HK-2 (cell line): ENCODE results near the gene COL6A3.

Experiments
- DNase-seq: peaks from one replicate; pipeline ENCODE4 v3.0.0-alpha.2; 2018; ENCODE audit not compliant: unreplicated experiment

The COL6A3 gene

DNA sequence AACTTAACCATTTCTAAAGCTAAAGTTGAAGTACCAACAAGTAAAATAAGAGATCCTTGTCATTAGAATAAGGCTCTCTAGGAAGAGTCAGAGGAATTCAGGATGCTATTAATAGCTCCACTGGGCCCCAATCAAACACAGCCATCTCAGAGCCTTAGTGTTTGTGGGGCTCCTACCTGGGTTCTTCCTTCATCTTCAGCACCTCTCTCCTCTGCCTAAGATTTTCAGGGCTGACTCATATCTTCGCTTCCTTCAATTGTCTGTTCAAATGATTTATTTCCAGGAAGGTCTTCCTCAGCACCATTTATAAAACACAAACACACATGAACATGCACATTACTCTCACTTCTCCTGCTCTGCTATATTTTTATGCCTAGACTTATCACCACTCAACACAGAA is 119.5 kb downstream of the COL6A3 start:
- DNase-seq = no peak

DNA sequence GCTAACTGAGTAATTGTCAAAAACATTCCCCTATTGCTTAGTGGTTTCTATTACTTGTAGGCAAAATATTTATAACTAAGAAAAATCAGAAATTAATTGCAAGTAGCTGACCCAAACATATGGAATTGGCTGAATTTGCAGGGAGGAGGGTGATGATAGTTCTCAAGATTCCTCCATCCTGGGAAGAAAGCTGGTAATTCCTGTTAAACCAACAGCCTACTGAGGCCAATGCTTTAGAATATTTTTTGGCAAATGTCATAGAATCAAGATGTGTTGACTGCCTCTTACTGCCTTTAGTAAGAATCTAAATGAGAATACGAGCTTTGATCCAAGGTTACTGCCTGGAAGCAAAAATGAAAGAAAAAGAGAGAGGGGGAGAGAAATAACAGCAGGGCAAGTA is 120.0 kb downstream of the COL6A3 start:
- no peak for DNase-seq

DNA sequence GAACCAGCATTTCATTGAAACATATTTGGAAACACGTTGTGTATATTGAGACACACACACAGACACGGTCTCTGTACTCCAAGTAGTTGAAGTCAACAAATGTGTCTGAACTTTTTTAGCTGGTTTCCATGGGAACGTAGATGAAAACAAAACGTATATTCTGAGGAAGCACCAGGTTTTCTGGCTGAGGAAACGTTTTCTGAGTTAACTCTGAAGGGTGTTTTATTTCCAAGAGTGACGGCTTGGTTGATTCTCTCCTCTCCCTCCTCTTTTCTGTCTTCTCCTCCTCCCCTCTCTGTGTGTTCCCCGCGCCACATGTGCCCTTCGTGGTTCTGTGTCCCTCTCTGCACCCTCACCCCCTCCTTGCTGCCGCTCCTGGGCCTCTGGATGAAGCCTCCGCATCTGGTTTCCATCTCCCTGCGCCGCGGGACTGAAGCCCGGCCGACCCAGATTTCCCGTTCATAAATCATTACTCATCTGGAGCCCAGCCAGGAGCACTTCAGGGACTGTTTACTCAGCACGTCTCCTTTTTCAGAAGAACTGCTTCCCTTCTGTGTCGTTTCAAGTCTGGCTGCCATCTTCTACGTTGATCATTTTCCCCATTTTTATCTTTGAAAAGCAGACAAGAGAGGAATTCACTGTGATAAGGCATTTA is 122.7 kb downstream of the COL6A3 start:
- DNase-seq = peak; percentile 82

DNA sequence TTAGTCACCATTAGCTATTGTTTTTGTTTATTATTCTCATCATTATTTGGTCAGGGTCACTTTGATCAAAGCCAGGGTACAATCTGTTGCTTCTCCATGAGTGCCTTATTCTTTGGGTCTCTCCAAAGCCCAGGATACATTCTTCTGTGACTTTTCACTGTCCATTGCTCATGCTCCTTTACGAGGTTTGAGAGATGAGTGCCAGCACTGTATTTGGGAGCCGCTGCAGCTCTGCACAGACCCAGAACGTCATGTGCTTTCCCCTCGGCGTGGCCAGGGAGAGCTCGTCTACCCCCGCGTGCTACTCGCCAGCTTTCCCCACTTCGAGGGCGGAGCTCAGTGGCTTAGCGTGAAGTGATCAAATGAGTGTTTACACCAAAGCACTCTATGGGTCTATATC is 123.7 kb downstream of the COL6A3 start:
- DNase-seq = no peak

DNA sequence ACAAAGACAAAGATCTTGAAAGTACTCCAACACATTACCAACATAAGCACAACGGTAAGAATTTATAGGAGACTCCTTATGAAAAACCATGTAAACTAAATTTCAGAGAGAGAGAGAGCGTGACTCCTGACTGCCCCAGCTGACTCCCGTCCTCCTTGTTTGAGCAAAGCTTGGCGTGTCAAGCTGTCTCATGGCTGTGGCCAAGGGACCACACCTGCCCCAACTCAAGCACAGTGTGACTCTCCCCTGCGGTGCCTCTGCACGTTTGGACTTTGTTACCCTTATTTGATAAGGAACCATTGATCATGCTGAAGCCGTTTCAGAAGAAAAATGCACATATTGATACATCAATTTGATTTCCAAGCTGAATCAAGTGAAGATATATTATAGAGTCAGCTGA is 124.8 kb downstream of the COL6A3 start:
- DNase-seq = no peak

DNA sequence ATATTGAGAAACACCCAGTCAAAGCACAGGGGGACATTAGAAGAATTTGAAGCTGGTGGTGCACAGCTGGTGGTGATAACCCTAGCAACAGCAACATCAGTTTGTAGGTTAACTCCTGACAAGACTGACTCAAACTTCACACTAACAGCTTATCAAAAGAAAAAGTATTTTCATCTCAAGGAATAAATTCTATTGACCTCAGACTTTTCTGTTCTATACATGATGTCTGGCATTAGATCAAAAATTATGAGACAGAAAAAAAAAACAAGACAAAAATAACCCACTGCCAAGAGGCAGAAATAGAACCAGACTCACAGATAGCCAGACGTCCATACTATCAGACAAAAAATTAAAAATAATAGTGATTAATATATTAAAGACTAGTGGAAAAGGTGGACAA is 126.1 kb downstream of the COL6A3 start:
- DNase-seq = no peak

DNA sequence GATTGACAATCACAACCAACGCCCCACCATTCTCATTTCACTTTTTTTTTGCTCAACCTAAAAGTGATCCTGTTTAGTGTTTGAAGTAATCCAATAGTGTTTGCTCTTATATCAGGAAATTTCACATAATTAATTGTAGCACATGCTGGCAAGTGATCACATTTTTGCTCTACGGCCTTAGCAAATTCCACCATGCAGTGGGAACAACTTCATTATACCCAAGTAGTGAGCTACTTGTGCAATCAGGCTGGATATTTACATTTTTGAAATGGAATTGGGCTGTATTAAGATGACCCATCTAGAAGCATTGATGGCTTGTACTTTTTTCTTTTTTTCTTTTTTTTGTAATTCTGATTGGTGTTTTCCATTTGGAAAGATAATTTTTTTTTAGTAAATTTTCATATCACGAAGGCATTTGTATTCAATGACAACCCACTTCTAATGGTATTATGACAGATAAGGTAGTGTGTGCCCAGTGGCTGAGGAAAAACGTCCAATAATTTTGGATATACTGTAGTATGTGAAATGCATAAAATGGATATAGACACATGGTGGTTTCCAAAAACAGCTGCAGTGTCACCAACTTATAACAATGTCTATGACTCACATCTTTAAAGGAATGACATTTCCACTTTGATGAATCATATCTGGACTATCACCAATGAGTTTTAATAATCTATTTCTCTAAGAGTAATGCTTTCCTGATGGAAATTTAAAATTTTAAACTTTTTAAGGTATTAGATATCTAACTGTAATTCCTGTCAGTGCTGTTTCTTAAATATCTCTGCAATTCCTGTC is 130.6 kb downstream of the COL6A3 start:
- no peak for DNase-seq

DNA sequence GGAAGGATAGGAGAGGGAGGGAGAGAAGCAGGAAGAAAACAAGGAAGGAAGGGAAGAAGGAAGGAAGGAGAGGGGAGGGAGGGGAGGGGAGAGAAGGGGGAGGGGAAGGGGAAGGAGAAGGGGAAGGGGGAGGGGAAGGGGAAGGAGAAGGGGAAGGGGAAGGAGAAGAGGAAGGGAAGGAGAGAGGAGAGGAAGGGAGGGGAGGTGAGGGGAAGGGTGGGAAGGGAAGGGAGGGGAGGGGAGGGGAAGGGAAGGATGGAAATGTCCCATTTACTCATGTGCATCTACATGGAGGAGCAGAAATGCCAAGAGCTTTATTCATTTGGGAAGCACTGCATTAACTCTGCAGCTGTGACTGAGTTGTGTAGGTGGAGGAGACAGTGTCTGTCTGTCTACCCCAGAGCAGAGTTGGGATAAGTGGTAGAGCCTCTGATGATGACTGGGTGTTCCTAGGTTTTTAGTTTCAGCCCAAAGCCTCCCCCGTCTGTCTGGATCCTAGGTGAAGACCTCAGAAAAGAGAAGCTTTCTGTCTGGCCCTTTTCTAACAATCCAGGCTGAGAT is 131.3 kb downstream of the COL6A3 start:
- DNase-seq = no peak

DNA sequence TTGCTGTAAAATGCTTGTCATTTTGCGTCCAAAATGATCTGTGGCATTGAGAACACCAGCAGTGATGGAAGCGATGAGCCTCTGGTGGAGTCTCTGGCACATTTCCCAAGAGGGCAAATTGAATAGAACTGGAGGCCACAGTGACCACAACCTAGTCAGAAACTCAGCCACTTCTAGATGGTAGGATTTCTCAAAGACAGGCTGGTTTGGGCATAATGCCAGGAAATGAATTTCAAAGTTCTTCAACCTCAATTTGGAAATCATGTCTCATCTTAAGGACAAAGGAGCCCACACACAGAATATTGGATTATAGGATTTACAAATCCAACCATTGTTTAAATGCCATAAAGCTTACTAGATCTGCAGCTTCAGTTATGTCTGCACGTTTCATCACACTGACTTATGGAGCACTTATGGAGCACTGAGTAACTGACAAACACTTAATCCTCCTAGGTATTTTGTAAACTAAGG is 132.1 kb downstream of the COL6A3 start:
- no peak for DNase-seq

DNA sequence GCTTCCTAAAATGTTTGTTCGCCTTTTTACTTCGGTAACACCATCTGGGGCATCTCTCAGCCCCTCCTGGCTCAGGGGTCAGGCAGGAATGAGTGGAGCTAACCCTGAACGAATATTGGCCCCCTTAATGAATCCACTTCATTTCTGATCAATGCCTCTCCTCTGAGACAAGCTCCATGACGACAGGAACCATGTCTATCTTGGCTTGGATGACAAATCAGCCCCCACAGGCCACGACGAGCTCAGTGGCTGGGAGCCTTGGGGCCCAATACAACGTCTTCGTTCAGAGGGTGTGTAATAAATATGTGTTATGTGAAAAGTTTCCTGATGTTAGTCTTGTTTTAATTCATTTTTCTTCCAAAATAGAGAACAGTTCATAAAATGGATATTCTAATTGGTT is 133.0 kb downstream of the COL6A3 start:
- no peak for DNase-seq

DNA sequence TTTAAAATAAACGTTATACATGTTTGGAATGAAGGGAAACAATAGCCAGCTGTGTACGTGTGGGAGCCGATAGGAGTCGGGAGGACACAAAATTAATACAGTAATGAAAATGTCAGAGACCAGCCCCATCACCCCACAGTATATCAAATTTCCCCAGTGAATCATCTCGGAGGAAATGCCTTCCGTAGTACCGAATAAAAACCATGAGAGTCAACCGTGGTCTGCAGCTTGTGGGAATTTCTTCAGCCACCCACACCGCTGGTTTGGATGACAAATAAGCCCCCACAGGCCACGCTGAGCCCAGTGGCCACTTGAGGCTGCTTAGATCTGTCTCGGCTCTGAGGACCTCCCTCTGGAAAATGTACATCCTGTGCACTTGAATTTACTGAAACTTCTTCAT is 133.7 kb downstream of the COL6A3 start:
- peak; percentile 62 for DNase-seq

DNA sequence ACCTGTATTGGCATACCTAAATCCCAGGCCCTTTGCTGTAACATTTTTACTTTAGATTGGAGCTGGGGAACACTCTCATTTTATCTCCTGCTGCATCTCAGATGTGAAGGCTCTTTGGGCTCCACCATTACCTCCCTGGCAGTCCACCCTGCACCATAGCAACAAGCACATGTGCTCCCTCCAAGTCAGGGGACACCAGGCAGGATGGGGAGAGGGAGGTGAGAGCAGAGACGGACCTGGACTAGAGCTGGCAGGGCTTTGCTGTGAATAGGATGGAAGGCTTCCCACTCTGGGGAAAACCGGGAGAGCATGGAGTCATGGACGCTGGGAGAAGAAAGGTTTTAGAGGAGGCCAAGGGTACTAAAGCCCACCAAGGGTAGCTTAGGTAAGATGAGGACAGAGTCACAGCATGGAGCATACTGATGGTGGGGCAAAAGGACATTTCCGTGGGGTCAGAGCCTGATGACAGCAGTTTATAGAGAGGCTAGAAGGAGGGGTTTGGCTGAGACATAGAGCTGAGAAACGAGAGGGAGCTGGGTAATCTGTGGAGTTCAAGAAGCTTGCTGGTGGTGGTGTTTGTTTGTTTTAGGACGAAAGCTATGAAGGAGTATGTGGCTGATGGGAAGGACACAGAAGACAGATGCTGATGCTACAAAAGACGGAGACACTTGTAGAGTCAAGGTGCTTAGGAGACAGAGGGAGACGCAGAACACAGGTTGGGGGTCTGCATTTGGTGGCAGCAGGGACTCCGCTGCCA is 134.8 kb downstream of the COL6A3 start:
- no peak for DNase-seq

DNA sequence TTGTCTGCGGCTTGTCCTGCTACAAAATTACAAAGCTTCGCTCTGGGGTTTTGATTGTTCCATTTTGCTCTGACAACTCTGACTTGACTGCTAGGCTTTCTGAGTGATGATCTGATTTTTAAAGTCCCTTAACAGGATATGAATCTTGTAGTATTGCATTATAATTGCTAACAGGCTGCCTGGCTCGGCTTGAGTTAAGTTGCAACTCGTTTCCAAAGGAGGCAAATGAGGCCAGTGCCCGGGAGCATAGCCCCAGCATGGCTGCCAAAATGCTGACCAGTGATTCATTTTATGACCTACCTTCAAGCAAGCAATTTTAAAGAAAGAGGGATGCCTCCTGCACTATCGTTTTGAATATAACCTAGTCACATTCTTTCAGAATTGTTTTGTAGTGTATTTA is 135.4 kb downstream of the COL6A3 start:
- DNase-seq = no peak

DNA sequence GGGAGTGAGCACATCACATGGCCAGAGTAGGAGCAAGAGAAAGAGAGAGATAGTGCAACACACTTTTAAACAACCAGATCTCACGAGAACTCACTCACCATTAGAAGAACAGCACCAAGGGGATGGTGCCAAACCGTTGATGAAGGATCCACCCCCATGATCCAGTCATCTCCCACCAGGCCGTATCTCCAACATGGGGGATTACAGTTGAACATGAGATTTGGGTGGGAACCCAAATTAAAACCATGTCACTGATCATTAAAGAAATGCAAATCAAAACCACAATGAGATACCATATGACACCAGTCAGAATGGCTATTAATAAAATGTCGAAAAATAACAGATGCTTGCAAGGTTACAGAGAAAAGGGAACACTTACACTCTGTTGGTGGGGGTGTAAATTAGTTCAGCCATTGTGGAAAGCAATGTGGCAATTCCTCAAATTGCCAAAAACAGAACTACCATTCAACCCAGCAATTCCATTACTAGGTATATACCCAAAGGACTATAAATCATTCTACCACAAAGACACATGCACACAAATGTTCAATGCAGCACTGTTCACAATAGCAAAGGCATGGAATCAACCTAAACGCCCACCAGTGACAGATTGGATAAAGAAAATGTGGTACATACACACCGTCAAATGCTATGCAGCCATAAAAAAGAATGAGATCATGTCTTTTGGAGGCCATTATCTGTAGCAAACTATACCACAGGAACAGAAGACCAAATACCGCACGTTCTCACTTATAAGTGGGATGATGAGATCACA is 137.1 kb downstream of the COL6A3 start:
- DNase-seq = no peak
